ENCODE measurements around the gene PCDHGA6.

PCDHGA6 gene

GRCh38 chr5:141422742-141423291 is 49.1 kb downstream of the PCDHGA6 start:
- DNase-seq: no peak

- no peak for DNase-seq
Observed at GRCh38 chr5:141427783-141428426, 54.2 kb downstream of the PCDHGA6 start.
